HFF-Myc (cell line): ENCODE results near the gene MTCH2.

ENCODE experiments used
- DNase-seq: peaks from one replicate; pipeline ENCODE4 v3.0.0-alpha.2; 2011; ENCODE audit warnings: low read depth; ENCODE audit errors: extremely low read depth
- H3K4me3 ChIP-seq: replicated peaks from 2 replicates; pipeline ENCODE4 v1.5.1; 2011; ENCODE audit warnings: low read depth, mild to moderate bottlenecking, control low read depth, low read length
- TF ChIP-seq, protein P1 (sequence below): IDR thresholded peaks from 2 replicates; pipeline ENCODE4 v1.5.1; 2012; ENCODE audit warnings: mild to moderate bottlenecking, low read depth, low read length, control low read depth; ENCODE audit errors: missing control alignments

Gene MTCH2

GRCh38 chr11:47603295-47603694 lies 39.1 kb downstream of the MTCH2 start:
- TF ChIP-seq, protein P1, sequence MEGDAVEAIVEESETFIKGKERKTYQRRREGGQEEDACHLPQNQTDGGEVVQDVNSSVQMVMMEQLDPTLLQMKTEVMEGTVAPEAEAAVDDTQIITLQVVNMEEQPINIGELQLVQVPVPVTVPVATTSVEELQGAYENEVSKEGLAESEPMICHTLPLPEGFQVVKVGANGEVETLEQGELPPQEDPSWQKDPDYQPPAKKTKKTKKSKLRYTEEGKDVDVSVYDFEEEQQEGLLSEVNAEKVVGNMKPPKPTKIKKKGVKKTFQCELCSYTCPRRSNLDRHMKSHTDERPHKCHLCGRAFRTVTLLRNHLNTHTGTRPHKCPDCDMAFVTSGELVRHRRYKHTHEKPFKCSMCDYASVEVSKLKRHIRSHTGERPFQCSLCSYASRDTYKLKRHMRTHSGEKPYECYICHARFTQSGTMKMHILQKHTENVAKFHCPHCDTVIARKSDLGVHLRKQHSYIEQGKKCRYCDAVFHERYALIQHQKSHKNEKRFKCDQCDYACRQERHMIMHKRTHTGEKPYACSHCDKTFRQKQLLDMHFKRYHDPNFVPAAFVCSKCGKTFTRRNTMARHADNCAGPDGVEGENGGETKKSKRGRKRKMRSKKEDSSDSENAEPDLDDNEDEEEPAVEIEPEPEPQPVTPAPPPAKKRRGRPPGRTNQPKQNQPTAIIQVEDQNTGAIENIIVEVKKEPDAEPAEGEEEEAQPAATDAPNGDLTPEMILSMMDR: no peak
- H3K4me3 ChIP-seq: no peak overlapping the region
- no peak for DNase-seq

DNA sequence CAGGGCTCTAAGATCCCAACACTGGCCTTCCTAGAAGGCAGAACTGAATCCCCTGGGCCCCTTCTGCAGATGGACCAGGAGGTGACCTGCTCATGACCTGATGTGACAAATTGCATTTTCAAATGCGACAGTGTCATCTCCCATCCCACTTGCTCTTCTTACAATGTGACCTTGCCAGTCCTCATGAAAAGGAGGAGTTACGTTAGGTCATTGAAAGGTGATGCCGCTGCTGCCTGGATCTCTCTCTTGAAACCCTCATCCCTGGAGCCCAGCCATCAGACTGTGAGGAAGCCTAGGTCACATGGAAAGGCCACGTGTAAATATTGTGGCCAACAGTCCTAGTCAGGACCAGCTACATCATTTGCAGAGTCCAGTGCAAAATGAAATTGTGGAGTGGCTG lies 42.5 kb downstream of the MTCH2 start:
- TF ChIP-seq, protein P1: no peak
- DNase-seq: no peak
- no peak overlapping the region for H3K4me3 ChIP-seq

DNA sequence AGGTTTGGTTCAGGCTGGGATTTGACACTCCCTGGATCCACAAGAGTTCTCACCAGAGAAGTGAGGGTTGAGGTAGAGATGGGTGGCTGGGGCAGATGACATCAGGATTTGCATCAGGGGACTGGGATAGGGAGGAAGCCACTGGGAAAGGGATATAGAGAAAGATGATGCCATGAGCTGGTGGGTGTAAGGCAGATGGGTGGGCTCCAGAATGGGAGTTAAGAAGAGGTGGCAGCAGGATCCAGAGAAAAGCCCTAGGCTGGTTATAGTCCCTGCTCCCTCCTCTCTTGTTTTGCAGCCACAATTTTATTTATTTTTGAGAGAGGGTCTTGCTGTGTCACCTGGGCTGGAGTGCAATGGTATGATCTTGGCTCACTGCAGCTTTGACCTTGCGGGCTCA lies 46.4 kb downstream of the MTCH2 start:
- TF ChIP-seq, protein P1: no peak
- no peak for DNase-seq
- no peak overlapping the region for H3K4me3 ChIP-seq

DNA sequence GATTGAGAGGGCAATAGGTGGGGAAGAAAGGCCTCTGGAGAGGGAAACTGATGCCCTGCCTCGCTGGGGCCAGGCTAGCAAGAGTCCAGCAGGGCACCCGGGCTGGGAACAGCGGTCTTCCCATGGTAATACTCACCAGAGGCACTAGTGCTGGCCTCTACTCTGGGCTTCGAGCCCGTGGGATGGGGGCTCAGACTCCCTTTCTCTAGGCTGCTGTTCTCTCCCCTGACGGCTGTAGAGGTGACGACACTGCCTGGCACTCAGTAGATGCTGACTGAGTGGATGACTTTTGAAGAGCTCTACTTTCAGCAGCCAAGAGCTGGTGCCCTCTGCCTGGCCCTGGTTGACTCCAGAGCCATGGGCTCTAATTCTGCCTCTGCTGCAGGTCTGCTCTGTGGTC lies 47.3 kb downstream of the MTCH2 start:
- TF ChIP-seq, protein P1: no peak
- DNase-seq: no peak
- no peak overlapping the region for H3K4me3 ChIP-seq

DNA sequence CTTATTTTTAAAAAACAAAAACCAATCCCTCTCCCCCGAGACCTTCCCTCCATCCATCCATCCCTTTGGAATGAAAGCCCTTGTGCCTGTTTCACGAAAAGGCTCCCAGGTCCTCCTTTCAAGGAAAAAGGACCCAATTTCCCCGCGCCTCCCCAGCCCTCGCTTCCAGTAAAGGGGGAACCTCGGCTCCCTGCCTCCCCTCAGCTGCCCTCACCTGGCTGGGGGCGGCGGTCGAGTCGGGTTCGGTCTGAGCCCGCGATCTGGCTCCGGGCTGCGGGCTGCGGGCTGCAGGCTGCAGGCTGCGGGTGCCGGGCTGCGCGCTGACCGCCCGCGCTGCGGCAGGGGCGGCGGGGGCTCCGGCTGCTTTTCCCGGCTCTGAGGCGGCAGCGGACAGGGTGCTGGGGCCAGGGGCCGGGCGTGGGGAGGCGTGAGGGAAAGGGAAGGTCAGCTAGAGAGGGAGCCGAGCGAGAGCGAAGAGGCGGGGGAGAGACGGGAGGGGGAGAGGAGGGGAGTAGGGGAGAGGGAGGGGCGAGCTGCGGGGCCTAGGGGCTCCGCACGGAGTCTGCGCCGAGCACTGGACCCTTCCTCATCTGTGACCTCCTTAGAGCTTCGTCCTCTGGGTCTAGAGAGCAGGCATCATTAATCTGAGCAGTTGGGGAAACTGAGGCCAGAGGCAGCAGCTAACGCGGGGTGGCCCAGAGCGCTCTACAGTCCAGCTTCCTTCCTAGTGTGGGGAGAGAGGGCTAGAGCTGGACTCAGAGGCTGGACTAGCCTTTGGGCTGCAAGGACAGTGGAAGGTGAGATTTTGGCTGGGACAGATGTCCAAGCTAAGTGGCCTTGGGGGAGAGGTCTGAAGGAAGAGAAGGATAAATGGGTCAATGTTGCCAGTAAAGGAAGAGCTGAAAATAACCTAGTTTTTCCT lies 48.2 kb downstream of the MTCH2 start, which contains the start of gene C1QTNF4:
C1QTNF4 (minus strand) TSS at position 478 of the 922 bp plus-strand sequence. CDS start 3,601 bp downstream, outside the sequence.
- no peak for DNase-seq
- TF ChIP-seq, protein P1: no peak
- H3K4me3 ChIP-seq: peak within 1 kb of the TSS; percentile 13; the same call in 1 of the 2 replicates

- H3K4me3 ChIP-seq: peak overlapping the region; percentile 13; the same call in 1 of the 2 replicates
- TF ChIP-seq, protein P1: no peak
- no peak for DNase-seq
These were observed 48.8 kb downstream of the MTCH2 start for GRCh38 chr11:47593492-47593933.

GRCh38 chr11:47592970-47593369 lies 49.4 kb downstream of the MTCH2 start:
- TF ChIP-seq, protein P1: no peak
- DNase-seq: no peak
- no peak overlapping the region for H3K4me3 ChIP-seq
